Mucosa of descending colon (tissue), 3 donors: Measurements from ENCODE around the gene BID. TPM values are rescaled to one million over a fixed set of nuclear protein-coding genes. Genes with fewer than 3 reads are reported as not detected.

Experiments used
- ATAC-seq: fragments of 200-7000 bp; cut with Tn5 transposase; one replicate; pipeline ENCODE4 v1.9.1; 2020; ENCODE audit warnings: mild to moderate bottlenecking, moderate library complexity
- DNase-seq, 3 donors: peaks; one replicate each; pipeline ENCODE4 v3.0.0-alpha.2; 2020
- H3K36me3 ChIP-seq: fragments of 200-600 bp; one replicate; pipeline ENCODE4 v1.8.0; 2021; ENCODE audit warnings: low read depth, mild to moderate bottlenecking
- H3K4me1 ChIP-seq: fragments of 200-600 bp; one replicate; pipeline ENCODE4 v1.8.0; 2021; ENCODE audit warnings: low read depth, mild to moderate bottlenecking
- H3K4me3 ChIP-seq: fragments of 200-600 bp; one replicate; pipeline ENCODE4 v1.8.0; 2021; ENCODE audit warnings: mild to moderate bottlenecking
- H3K9me3 ChIP-seq: fragments of 200-600 bp; one replicate; pipeline ENCODE4 v1.8.0; 2021; ENCODE audit warnings: mild to moderate bottlenecking
- CTCF ChIP-seq: fragments of 200-600 bp; IDR thresholded peaks from one replicate; pipeline ENCODE4 v1.8.0; 2022; ENCODE audit warnings: antibody characterized with exemption, mild to moderate bottlenecking
- intact Hi-C, 2 donors: fragments of 100-400 bp; cut with DNase I in 1 of 2; cut with micrococcal nuclease in 1 of 2; formaldehyde crosslinking; loops; one replicate each; pipeline versions ENCODE4 v1.11.0 to v1.11.1; 2022; cut with DNase I, micrococcal nuclease
- total RNA-seq, 3 donors: library from RNA; stranded (reverse); fragmentation: NEBNext Ultra II Directional in 2 of 3; extraction: Animal tissue kit (Norgen Biotek cat#: 25700) in 2 of 3; gene quantifications; one replicate each; pipeline versions ENCODE4 v1.2.1 to v1.2.4, GENCODE V29; 2021 to 2023
- donor health status: DM: no; HTN: no; CAD: no; lungs with moderate emphysema.
- donor health status: DM: no; HTN: no; CAD: no.
- donor health status: DM: no; HTN: yes; CAD: no.

Gene BID
- total RNA-seq, 3 donors from 2014 or later, result 17.9 to 35.0 (median 21.8) TPM

DNA sequence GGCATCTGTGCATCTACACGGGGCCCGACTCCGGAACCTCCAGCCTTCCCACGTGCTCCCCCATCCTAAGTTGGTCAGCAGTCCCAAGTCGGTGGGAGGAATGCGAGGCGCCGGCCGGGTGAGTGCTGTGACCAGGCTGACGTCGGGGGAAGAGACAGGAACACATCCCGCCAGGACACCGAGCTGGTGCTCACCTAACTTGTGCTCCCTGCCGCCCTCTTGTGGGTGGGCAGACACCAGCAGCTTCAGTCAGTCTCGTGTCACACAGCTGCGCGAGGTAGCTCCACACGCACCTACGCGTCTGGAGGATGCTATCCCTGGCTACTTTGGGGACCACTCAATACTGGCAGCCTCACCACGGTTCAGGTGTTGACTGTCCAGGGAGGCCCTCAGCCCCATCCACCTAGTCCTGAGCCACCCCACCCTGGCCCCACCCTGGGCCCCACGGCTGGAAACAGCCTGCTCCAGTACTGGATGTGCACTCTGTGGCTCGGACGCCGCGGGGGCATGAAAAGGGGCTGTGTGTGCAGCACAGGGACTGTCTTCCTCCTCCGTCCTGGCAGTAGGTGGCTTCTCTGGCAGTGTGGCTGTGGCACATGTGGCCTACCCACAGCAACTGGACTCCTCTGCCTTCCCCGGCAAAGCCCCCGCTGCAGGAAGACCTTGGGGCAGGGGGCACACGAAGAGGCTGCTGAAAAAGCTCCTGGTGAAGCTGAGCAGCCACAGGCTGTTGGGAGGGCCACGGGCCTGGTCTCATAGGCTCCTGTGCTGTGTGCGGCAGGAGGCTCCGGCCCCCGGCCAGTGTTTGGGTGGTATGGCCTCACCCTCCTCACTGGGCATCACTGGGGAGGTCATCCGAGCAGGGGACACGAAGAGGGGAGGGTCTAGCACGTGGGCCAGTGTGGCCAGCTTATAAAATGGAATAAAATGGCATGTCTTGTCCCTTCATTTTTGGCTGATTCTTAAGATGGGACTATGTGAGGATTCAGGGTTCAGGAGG lies 11.2 kb upstream of the BID start:
- Histone ChIP-seq H3K36me3 (no peaks in the 10 kb centered on the region), H3K4me1 (peaks cover 26% of the 10 kb centered on the region), H3K9me3 (no peaks in the 10 kb centered on the region), H3K4me3 (no peak overlapping the region)
- TF ChIP-seq CTCF, result peak; percentile 50
- DNase-seq, result peak; percentile 85 to 89 (median 89)
- intact Hi-C loops, result no loop called here
- ATAC-seq, result peak; percentile 75

DNA sequence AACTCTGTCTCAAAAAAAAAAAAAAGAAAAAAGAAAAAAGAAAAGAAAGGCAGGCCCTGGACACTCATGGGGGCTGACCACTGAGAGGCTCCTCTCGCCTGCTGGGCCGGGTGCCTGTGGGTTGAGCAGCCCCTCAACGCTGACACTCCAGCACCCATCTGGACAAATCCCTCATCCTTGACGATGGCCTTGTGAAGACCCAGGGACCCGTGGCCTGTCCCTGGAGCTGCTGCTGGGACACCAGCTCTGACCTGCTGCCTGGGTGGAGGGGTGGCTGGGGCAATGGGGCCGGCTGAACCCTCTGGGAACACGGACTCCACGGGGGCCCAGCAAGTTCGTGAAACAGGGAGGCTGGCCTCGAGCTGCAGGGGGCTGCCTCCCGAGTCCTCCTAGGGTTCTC lies 10.5 kb upstream of the BID start:
- no peak for TF ChIP-seq CTCF
- no peaks in the 10 kb centered on the region for H3K36me3 ChIP-seq
- intact Hi-C loops, result no loop called here
- ATAC-seq (no peak), DNase-seq (no peak)
- peaks cover 26% of the 10 kb centered on the region for H3K4me1 ChIP-seq
- H3K9me3 ChIP-seq, result no peaks in the 10 kb centered on the region
- no peak overlapping the region for H3K4me3 ChIP-seq

GRCh38 chr22:17783773-17784480 lies 9.7 kb upstream of the BID start:
- DNase-seq, result no peak
- Histone ChIP-seq H3K4me3 (no peak overlapping the region), H3K9me3 (no peaks in the 10 kb centered on the region), H3K4me1 (peaks cover 26% of the 10 kb centered on the region), H3K36me3 (no peaks in the 10 kb centered on the region)
- intact Hi-C loops, result no loop called here
- TF ChIP-seq CTCF, result no peak
- ATAC-seq, result no peak

GRCh38 chr22:17783312-17783711 lies 9.0 kb upstream of the BID start:
- TF ChIP-seq CTCF, result no peak
- intact Hi-C loops, result no loop called here
- no peak for DNase-seq

GRCh38 chr22:17782621-17783020 lies 8.4 kb upstream of the BID start:
- TF ChIP-seq CTCF, result no peak
- intact Hi-C loops, result no loop called here
- H3K9me3 ChIP-seq, result no peaks in the 10 kb centered on the region
- H3K4me1 ChIP-seq, result peaks cover 24% of the 10 kb centered on the region
- H3K4me3 ChIP-seq, result no peak overlapping the region
- DNase-seq, result peak; percentile 65 to 73 (median 70)
- no peaks in the 10 kb centered on the region for H3K36me3 ChIP-seq
- peak; percentile 63 for ATAC-seq

More at GRCh38 chr22:17783312-17783711, 9.0 kb upstream of the BID start:
- Histone ChIP-seq H3K4me3 (no peak overlapping the region), H3K4me1 (peaks cover 26% of the 10 kb centered on the region), H3K36me3 (no peaks in the 10 kb centered on the region), H3K9me3 (no peaks in the 10 kb centered on the region)
- no peak for ATAC-seq
